Measurements from ENCODE around the gene FTH1. TPM values are rescaled to one million over a fixed set of nuclear protein-coding genes. Genes with fewer than 3 reads are reported as not detected.

The FTH1 gene
- polyA plus RNA-seq, 1 of the 3 experiments (the other 2 are of a cell fraction): 1,229 TPM

GRCh38 chr11:61917334-61918109, 49.9 kb downstream of the FTH1 start, which contains the start of gene RAB3IL1:
Gene RAB3IL1, minus strand, starts transcription at chr11:61917566. Its CDS starts 199 bp downstream, at chr11:61917367.
- Histone ChIP-seq H2AFZ (ENCODE audit: low read depth) (peak within 1 kb of the TSS; percentile 57; the same call in 1 of the 2 replicates), H3K9ac (peak within 1 kb of the TSS; percentile 53; the same call in 1 of the 2 replicates), H3K27me3 (ENCODE audit: insufficient read depth) (no peaks in the 10 kb centered on the region), H3F3A (replicated peaks; ENCODE audit: insufficient read depth) (no peaks in the 10 kb centered on the region), H3K27ac (ENCODE audit: low read depth in 2 of 2, low read length in 1 of 2) (no peak within 1 kb of the TSS; a peak in 1 of 4 replicates), H4K20me1 (ENCODE audit: insufficient read depth) (no peaks in the 10 kb centered on the region), H3K9me3 (no peaks in the 10 kb centered on the region), H3K4me3 (ENCODE audit: low read depth in 2 of 2, low read length in 1 of 2) (peak within 1 kb of the TSS; percentile 59 to 65), H3K4me2 (peak within 1 kb of the TSS; percentile 88), H3K36me3 (replicated peaks in 1 of 2; ENCODE audit: control insufficient read depth in 1 of 2, insufficient read depth in 2 of 2, low read length in 1 of 2) (no peaks in the 10 kb centered on the region), H3K4me1 (ENCODE audit: control insufficient read depth in 1 of 2, insufficient read depth in 2 of 2, low read depth in 1 of 2, low read length in 1 of 2) (peaks cover 5 to 30% of the 10 kb centered on the region in 2 experiments; a peak in 3 of 4 replicates), H3K79me2 (ENCODE audit: insufficient read depth) (no peaks in the 10 kb centered on the region), H3K9me2 (no peaks in the 10 kb centered on the region)
- peak; percentile 94 for DNase-seq
- TF ChIP-seq MXI1 (IDR thresholded peaks at IDR 0.05; ENCODE audit: low read depth, low read length) (peak; percentile 76), MAX (IDR thresholded peaks at IDR 0.05; ENCODE audit: low read depth) (peak; percentile 53; the same call in 1 of the 2 replicates), USF1 (IDR thresholded peaks at IDR 0.05; ENCODE audit: borderline replicate concordance, low read depth) (peak; percentile 87), USF2 (IDR thresholded peaks at IDR 0.05; ENCODE audit: borderline replicate concordance, low read depth, low read length) (peak; percentile 79), CHD2 (IDR thresholded peaks at IDR 0.05; ENCODE audit: low read length, partially characterized antibody) (no peak)
- WGBS (ENCODE audit: low lambda C conversion rate): 30% methylated on average over 7 of the region's 74 CpGs
- ChIA-PET POLR2A (interaction anchor here (0.6 kb wide), 1 partner anchor 21 kb away, joined by 3 read pairs; no protein-coding TSS in a partner anchor), CTCF (interaction anchor here (0.6 to 5.9 kb wide), 5 partner anchors 9 to 164 kb away, joined by 3 to 85 read pairs (median 4); no protein-coding TSS in a partner anchor)

GRCh38 chr11:61916737-61917333, 50.6 kb downstream of the FTH1 start:
- Histone ChIP-seq H4K20me1 (ENCODE audit: insufficient read depth) (no peaks in the 10 kb centered on the region), H3K27ac (ENCODE audit: low read depth in 2 of 2, low read length in 1 of 2) (no peak overlapping the region), H3K4me2 (peak overlapping the region; percentile 88), H3F3A (replicated peaks; ENCODE audit: insufficient read depth) (no peaks in the 10 kb centered on the region), H3K9me3 (no peaks in the 10 kb centered on the region), H2AFZ (ENCODE audit: low read depth) (peak overlapping the region; percentile 56; the same call in 1 of the 2 replicates), H3K4me1 (ENCODE audit: control insufficient read depth in 1 of 2, insufficient read depth in 2 of 2, low read depth in 1 of 2, low read length in 1 of 2) (peaks cover 0 to 27% of the 10 kb centered on the region in 2 experiments; a peak in 1 of 4 replicates), H3K9me2 (no peaks in the 10 kb centered on the region), H3K79me2 (ENCODE audit: insufficient read depth) (no peaks in the 10 kb centered on the region), H3K27me3 (ENCODE audit: insufficient read depth) (no peaks in the 10 kb centered on the region), H3K36me3 (replicated peaks in 1 of 2; ENCODE audit: control insufficient read depth in 1 of 2, insufficient read depth in 2 of 2, low read length in 1 of 2) (no peaks in the 10 kb centered on the region), H3K4me3 (ENCODE audit: low read depth in 2 of 2, low read length in 1 of 2) (peak overlapping the region; percentile 59 to 65), H3K9ac (peak overlapping the region; percentile 53; the same call in 1 of the 2 replicates)
- 32% methylated on average over 17 of the region's 32 CpGs for WGBS (ENCODE audit: low lambda C conversion rate)
- POLR2A ChIA-PET: interaction anchor here (0.6 kb wide), 1 partner anchor 20 kb away, joined by 3 read pairs; no protein-coding TSS in a partner anchor
- peak; percentile 59 for DNase-seq
- CTCF ChIA-PET: interaction anchor here (0.9 to 5.9 kb wide), 6 partner anchors 8 to 191 kb away, joined by 3 to 85 read pairs (median 4); no protein-coding TSS in a partner anchor
- TF ChIP-seq NFIC (IDR thresholded peaks at IDR 0.05; ENCODE audit: borderline replicate concordance) (no peak), SMC3 (IDR thresholded peaks at IDR 0.05; ENCODE audit: low read depth, low read length) (no peak), USF1 (IDR thresholded peaks at IDR 0.05; ENCODE audit: borderline replicate concordance, low read depth) (no peak), TCF12 (IDR thresholded peaks at IDR 0.05) (no peak), MXI1 (IDR thresholded peaks at IDR 0.05; ENCODE audit: low read depth, low read length) (no peak), MEF2A (IDR thresholded peaks at IDR 0.05; ENCODE audit: borderline replicate concordance, low read depth) (no peak), MAX (IDR thresholded peaks at IDR 0.05; ENCODE audit: low read depth) (no peak)
